Testis (tissue), 3 donors: ENCODE measurements around the gene LRRC8C. TPM values are rescaled to one million over a fixed set of nuclear protein-coding genes. Genes with fewer than 3 reads are reported as not detected.

ENCODE experiments used
- DNase-seq: peaks from one replicate; pipeline ENCODE4 v3.0.0-alpha.2; 2019
- H3K27ac ChIP-seq, 2 donors: fragments of 200-600 bp; sonication (generic); one replicate each; pipeline ENCODE4 v1.5.1; 2019
- H3K27me3 ChIP-seq: fragments of 200-600 bp; sonication (generic); one replicate; pipeline ENCODE4 v1.5.1; 2019
- H3K36me3 ChIP-seq: fragments of 200-600 bp; sonication (generic); one replicate; pipeline ENCODE4 v1.5.1; 2017; ENCODE audit warnings: low read depth; ENCODE audit errors: missing control alignments
- H3K4me1 ChIP-seq: fragments of 200-600 bp; sonication (generic); one replicate; pipeline ENCODE4 v1.5.1; 2019
- H3K4me3 ChIP-seq, 2 donors: fragments of 200-600 bp; sonication (generic); one replicate each; pipeline ENCODE4 v1.5.1; 2017 to 2019
- H3K9me3 ChIP-seq: fragments of 200-600 bp; sonication (generic); one replicate; pipeline ENCODE4 v1.5.1; 2017
- CTCF ChIP-seq, 3 experiments: fragments of 450-650 bp in 2 of 3; fragments of 200-600 bp in 1 of 3; sonication (generic) in 1 of 3; IDR thresholded peaks; one replicate each; pipeline ENCODE4 v1.5.1; 2016 to 2019; ENCODE audit warnings: antibody characterized with exemption in 3 of 3, mild to moderate bottlenecking in 2 of 3, moderate library complexity in 1 of 3
- POLR2A ChIP-seq: fragments of 450-650 bp; IDR thresholded peaks from one replicate; pipeline ENCODE4 v1.6.1; 2017; ENCODE audit warnings: antibody characterized with exemption, mild to moderate bottlenecking, moderate library complexity
- WGBS, 2 donors: methylation state at CpG; one replicate each; pipeline ENCODE4 v1.1.5; 2018; 5-methylcytosine and 5-hydroxymethylcytosine counted together
- intact Hi-C: fragments of 100-400 bp; cut with DNase I; formaldehyde crosslinking; loops from one replicate; pipeline ENCODE4 v1.15.1; 2023; ENCODE audit warnings: low total_unique reads
- polyA plus RNA-seq: library from polyadenylated mRNA; stranded (reverse); fragments of 350-450 nt; fragmentation: Illumina TruSeq; extraction: RNeasy Lipid Tissue Mini Kit (QIAGEN cat#74804); gene quantifications from one replicate; pipeline ENCODE4 v1.2.3, GENCODE V29; 2014; ENCODE audit warnings: low read depth, low replicate concordance; ENCODE audit not compliant: insufficient read depth
- total RNA-seq, 2 donors: library from RNA; depleted of rRNA; stranded (reverse); fragments of >200 nt; gene quantifications; one replicate each; pipeline ENCODE4 v1.2.3, GENCODE V29; 2016

LRRC8C gene
- total and polyA plus RNA-seq, 3 donors from 2014 or later, result 8.2 to 19.8 (median 16.2) TPM

DNA sequence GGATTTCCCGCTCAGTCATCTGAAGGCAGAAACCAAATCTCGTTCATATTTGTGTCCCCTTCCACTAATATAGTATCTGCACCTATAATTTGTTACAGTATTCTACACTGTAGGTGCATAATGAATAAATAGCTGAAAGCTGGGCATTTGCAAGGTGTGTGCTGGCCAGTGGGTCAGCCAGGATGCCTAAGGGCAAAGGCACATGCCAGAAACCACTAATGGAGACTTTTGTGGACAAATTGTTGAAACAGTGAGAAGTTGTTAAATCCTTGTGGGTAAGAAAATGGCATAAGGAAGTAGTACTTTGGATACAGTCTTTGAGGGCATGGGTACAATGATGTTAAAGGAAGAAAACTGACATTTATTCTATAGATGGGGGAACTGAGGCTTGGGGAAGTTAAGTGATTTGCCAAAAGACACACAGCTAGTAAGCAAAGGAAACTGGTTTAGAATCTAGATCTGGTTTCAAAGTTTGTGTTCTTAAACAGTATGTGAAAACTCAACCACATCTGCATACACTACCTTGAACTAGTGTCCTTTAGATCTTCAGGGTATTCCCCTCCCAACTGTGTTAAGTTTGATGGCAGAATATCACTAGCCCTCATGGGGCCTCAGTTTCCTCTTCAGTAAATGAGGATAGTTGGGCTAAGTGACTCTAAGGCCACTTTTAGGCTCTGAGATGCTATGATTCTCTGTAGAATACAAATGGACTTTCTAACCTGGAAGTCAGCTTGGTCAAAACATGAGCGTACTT is 26.5 kb upstream of the LRRC8C start:
- DNase-seq, result no peak
- no peak overlapping the region for H3K4me3 ChIP-seq
- TF ChIP-seq CTCF (IDR thresholded peaks at IDR 0.05), result no peak
- no peak for TF ChIP-seq POLR2A
- H3K9me3 ChIP-seq, result no peaks in the 10 kb centered on the region
- intact Hi-C loops, result loop anchor here (10.0 kb wide), 1 partner anchor 122 kb away; no protein-coding TSS in a partner anchor
- WGBS, 2 donors, result 93 to 95% methylated on average over 3 of the region's 3 CpGs
- no peak overlapping the region for H3K27ac ChIP-seq
- H3K4me1 ChIP-seq, result peaks cover 36% of the 10 kb centered on the region
- H3K36me3 ChIP-seq, result no peaks in the 10 kb centered on the region
- H3K27me3 ChIP-seq, result no peaks in the 10 kb centered on the region

DNA sequence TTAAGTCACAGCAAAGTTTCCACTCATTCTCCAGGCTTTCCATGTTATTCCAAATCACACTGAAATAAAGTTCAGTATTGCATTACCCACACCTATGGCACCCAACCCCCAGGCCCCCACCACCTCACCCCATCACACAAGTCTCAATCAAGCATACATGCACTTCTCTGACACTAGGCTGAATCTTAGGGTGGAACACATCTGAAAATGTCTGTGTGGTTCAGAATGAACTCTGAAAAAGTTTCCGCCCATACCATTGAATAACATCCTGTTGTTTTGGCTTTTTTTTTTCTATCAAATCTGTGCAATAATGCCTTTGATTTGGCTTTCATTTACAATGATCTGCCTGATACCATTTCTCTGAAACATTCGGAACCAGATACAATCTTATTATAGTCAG is 25.8 kb upstream of the LRRC8C start:
- intact Hi-C loops, result loop anchor here (10.0 kb wide), 1 partner anchor 122 kb away; no protein-coding TSS in a partner anchor
- no peaks in the 10 kb centered on the region for H3K27me3 ChIP-seq
- peaks cover 35% of the 10 kb centered on the region for H3K4me1 ChIP-seq
- TF ChIP-seq CTCF (IDR thresholded peaks at IDR 0.05) (no peak), POLR2A (no peak)
- H3K4me3 ChIP-seq, result no peak overlapping the region
- 78 to 86% methylated on average over 2 of the region's 2 CpGs for WGBS, 2 donors
- no peak for DNase-seq
- peak overlapping the region in 1 of 2 donors; percentile 22 for H3K27ac ChIP-seq
- no peaks in the 10 kb centered on the region for H3K9me3 ChIP-seq
- no peaks in the 10 kb centered on the region for H3K36me3 ChIP-seq

DNA sequence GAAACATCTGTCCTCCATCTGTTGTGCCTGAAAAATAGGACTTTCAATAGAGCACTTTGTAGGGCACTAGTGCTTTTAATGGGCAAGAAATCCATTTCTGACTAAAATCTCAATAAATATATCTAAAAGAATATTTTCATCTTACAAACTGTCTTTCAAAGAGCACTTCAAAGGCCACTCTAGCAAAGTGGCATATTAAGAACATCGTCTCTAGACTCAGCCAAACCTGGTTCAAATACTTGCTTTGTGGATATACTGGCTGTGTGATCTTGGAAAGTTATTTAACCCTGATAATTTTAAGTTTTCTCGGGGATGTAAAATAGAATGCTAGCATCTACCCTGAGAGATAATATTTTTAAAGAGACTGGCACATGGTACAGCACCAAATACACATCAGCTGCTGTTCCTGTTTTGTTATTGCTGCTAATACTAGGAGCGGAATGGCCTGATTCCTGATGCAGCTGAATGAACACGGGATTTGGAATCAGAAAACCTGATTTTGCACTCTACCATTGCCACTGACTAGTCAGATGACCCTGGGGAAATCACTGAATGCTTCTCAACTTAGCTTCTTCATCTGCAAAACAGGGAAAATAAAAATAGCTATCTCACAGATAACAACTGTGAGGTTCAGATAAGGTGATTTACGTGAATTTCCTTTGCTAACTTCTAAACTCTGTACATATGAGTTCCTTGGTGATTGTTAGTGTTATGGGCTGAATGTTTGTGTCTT is 25.2 kb upstream of the LRRC8C start:
- peak overlapping the region; percentile 22 to 65 for H3K27ac ChIP-seq
- no peak for TF ChIP-seq CTCF (IDR thresholded peaks at IDR 0.05)
- no peak for TF ChIP-seq POLR2A
- H3K4me1 ChIP-seq, result peaks cover 29% of the 10 kb centered on the region
- intact Hi-C loops, result loop anchor here (10.0 kb wide), 1 partner anchor 123 kb away; no protein-coding TSS in a partner anchor
- H3K4me3 ChIP-seq, result no peak overlapping the region
- H3K9me3 ChIP-seq, result no peaks in the 10 kb centered on the region
- no peaks in the 10 kb centered on the region for H3K36me3 ChIP-seq
- DNase-seq, result no peak
- no peaks in the 10 kb centered on the region for H3K27me3 ChIP-seq
- 66 to 81% methylated on average over 5 of the region's 5 CpGs for WGBS, 2 donors

- intact Hi-C loops, result loop anchor here (10.0 kb wide), 1 partner anchor 124 kb away; no protein-coding TSS in a partner anchor
- H3K27ac ChIP-seq, result peak overlapping the region; percentile 28 to 65
- no peak overlapping the region for H3K4me3 ChIP-seq
- TF ChIP-seq POLR2A (no peak), CTCF (IDR thresholded peaks at IDR 0.05) (no peak)
- peak; percentile 50 for DNase-seq
- WGBS, 2 donors, result 57 to 70% methylated on average over 9 of the region's 9 CpGs
- no peaks in the 10 kb centered on the region for H3K27me3 ChIP-seq
- H3K4me1 ChIP-seq, result peaks cover 22% of the 10 kb centered on the region
- no peaks in the 10 kb centered on the region for H3K9me3 ChIP-seq
- H3K36me3 ChIP-seq, result no peaks in the 10 kb centered on the region
Measured at GRCh38 chr1:89608319-89608983, 24.5 kb upstream of the LRRC8C start.
